Stimulated activated CD8-positive, alpha-beta memory T cell treated with anti-CD3 and anti-CD28 coated beads, Interleukin-7, amount 100 ng/mL, for 48 hours (primary cell): Measurements from ENCODE around the gene RPL28.
"Not testable (repeated sequence)": the region's sequence is repeated elsewhere in the genome, so short reads cannot be mapped to it uniquely, and the experiment has no call there.

Experiments used
- DNase-seq, 2 donors: peaks; one replicate each; pipeline ENCODE4 v3.0.0-alpha.2; 2020; ENCODE audit warnings: low read depth in 1 of 2; ENCODE audit errors: extremely low read depth in 1 of 2

The RPL28 gene

DNA sequence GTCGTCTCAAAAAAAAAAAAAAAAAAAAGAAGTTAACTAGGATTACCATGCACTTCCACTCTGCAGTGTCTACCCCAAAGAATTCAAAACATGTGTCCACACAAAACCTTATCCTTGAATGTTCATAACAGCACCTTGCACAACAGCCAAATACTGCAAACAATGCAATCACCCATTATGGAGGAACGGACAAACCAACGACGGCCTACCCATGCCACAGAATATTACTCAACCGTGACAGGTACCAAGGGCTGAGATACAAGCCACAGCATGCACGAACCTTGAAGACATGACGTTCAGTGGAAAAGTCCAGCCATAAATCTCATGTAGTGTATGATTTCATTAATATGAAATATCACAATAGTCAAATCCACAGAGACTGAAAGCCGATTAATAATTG is 60.3 kb downstream of the RPL28 start:
- no peak for DNase-seq

DNA sequence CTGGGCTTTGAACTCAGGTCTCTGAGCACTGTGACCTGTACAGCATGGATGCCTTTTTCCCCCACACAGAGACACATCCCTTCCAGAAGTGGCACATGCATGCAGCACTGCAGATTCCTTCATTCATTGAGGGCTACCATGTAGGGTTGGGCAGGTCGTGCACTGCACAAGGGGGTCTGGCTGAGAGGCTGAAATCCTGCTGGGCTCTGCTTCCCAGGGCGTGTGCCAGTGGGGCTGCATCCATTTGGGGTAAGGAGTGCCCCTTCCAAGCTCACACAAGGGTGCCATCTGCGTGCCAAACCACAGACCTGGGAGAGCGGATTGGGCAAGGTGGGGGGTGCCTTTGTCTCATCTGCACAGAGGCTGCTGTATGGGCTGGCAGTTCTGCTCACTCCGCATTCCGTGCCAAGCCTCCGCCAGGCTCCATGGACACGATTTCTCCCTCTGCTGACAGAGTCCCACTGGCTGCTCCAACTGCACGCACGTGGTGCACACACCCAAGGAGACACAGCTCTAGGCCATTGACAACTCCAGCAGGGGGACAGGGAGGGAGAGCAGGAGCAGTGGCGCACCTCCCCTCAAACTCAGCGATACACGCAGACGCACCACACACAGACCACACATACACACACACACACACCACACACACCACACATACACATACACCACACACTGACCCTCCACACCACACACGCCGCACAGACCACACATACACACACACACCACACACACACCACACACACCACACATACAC is 61.9 kb downstream of the RPL28 start:
- no peak for DNase-seq

DNA sequence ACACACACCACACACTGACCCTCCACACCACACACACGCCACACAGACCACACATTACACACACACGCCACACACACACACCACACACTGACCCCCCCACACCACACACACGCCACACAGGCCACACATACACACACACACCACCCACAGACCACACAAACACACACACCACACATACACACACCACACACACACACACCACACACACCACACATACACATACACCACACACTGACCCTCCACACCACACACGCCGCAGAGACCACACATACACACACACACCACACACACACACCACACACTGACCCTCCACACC is 62.4 kb downstream of the RPL28 start:
- not testable (repeated sequence) for DNase-seq

DNA sequence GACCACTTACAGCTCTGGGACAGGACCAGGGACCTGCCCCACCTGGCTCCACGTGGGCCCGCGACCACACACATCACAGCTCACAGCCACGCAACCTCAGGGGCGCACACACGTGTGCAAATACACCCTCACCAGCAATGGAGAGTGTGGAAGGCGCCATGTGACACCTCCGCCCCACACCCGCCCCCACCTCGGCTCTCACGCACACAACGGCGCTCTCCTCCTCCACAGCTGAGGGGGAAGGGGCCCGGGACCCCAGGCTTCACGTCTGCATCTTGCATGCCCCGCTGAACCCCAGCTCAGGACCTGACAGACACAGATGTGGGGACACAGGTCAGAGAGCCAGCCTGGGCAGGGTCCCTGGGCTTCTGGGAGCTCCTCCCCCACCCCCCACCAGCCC is 63.7 kb downstream of the RPL28 start:
- no peak for DNase-seq

DNA sequence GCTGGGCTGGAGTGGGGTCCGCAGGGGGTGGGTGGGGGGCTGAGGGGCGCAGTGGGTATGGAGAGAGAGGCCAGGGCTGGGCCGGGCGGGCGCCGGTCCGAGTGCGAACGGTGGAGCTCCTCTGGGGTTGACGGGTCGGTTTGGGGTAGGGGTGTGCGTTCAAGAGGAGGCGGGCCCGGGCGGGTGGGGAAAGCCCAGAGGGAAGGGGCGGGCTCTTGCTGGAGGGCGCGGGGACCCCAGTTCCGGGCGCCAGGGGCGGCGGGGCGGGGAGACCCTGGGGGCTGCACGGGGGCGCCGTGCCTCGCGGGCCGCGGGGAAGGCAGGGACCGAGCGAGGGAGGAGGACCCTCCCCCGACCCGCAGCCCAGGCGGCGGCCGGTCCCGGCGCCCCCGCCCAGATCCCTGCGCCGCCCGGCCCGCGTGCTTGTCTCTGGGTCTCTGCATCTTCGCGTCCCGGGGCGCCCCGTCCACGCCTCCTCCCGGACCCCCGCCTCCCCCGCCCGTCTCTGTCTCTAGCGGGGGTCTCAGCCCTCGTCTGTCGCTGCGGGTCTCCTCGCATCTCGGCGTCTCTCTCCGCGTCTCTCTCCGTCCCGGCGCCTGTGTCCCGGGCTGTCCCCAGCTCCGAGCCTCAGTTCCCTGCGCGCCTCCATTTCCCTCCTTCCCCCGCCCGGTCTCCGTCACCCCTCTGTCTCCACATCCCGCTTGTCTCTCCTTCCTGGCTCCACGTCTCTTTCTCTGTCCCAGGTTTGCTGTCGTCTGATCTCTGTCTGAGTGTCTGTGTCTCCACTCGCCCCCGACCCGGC is 65.6 kb downstream of the RPL28 start:
- DNase-seq = no peak

DNA sequence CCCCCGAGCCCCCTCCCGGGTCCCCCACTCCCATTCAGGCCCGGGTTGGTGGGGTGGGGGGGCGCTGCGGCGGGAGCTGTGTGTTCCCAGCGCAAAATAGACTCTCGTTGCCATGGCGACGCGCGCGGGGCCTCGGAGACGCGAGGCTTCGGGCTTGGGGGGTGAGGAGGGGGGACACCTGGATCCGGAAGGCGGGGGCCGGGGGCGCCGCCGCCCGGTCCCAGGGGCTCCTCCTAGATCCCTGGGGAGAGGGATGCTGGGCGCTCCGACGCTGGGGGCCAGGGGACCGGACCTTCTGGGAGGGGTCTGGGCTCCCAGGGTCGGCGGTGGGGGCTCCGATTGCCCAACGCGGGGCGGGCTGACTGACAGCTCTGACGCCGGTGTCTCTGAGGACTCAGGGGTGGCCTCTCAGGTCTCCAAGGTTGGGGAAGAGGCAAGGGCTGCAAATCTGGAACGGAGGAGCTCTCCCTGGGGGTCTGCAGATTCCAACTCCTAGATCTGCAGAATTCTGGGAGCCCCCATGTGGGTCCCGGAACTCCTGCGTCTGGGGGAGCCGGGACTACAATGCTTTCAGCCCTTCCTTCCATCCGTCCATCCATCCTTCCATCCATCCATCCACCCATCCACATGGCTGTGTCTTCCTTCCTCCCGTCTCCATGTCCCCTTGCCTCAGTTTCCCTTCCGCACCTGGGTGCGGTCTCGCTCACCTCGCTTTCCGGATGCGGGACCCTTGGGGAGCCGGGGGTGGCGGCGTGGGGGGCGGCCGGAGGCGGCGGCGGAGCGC is 66.4 kb downstream of the RPL28 start:
- DNase-seq = no peak
